DMS 273 (cell line): Measurements from ENCODE around the gene C9orf152.
"Not testable (repeated sequence)": the region's sequence is repeated elsewhere in the genome, so short reads cannot be mapped to it uniquely, and the experiment has no call there.

Experiments
- DNase-seq: peaks from one replicate; lab custom pipeline; 2025; ENCODE audit not compliant: unreplicated experiment; lab: John Stamatoyannopoulos, UW

The C9orf152 gene

GRCh38 chr9:110208031-110208430 lies at the start of gene C9orf152:
Gene C9orf152, minus strand, starts transcription at chr9:110208159. Its CDS starts 580 bp downstream, at chr9:110207579.
- peak; percentile 45 for DNase-seq

- peak; percentile 55 for DNase-seq
Observed at GRCh38 chr9:110257097-110257841, 49.3 kb upstream of the C9orf152 start.

- peak; percentile 95 for DNase-seq
Observed at GRCh38 chr9:110256380-110257096, 48.6 kb upstream of the C9orf152 start, which contains the start of gene TXN. Gene TXN, minus strand, starts transcription at chr9:110256507. Its CDS starts 72 bp downstream, at chr9:110256435.

- DNase-seq: peak; percentile 64
Observed at GRCh38 chr9:110255463-110256379, 47.8 kb upstream of the C9orf152 start.

GRCh38 chr9:110255034-110255462 lies 47.1 kb upstream of the C9orf152 start:
- DNase-seq: peak; percentile 63

DNA sequence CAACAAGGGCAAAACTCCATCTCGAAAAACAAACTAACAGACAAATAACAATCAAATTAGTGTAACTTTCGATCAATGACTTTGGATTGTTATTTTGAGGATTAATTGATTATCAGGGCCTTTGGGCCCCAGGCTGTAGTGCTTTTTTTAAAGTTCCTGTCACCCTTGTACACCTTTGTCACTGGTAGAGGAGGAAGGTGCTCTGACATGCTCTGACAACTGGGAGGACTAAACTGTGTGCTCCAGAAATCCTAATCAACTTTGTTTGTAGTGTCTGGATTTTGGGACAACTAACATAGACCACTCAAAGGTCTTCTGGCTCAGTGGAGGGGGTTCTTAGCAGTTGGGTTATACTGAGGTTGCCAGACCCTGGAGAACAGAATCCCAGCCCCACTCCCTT lies 46.5 kb upstream of the C9orf152 start:
- no peak for DNase-seq

- no peak for DNase-seq
Observed at GRCh38 chr9:110252509-110253139, 44.7 kb upstream of the C9orf152 start.

DNA sequence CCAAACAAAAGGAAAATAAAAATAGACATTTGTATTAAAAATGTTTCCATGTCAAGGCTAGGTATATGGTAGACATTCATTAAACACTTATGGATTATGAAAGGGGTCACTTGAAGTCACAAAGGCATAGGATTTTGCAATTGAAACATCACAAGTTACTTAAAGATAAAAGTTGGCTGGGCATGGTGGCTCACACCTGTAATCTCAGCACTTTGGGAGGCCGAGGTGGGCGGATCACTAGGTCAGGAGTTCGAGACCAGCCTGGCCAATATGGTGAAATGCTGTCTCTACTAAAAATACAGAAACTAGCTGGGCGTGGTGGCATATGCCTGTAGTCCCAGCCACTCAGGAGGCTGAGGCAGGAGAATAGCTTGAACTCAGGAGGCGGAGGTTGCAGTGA lies 43.8 kb upstream of the C9orf152 start:
- DNase-seq: not testable (repeated sequence)

DNA sequence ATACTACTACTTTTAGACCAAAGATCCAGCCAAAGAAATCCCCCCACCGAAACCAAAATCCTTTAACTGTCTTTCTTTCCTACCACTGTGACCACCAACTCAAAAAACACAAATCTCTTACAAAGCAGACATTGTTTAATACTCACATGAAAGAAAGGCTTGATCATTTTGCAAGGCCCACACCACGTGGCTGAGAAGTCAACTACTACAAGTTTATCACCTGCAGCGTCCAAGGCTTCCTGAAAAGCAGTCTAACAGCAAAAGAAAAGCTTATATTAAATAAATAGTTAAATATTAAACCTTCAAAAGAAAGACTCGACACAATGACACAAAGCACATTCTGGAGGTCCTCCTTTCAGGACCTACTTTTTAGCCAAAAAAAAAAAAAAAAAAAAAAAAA lies 43.3 kb upstream of the C9orf152 start:
- no peak for DNase-seq

- DNase-seq: no peak
Observed at GRCh38 chr9:110249603-110250002, 41.6 kb upstream of the C9orf152 start.

DNA sequence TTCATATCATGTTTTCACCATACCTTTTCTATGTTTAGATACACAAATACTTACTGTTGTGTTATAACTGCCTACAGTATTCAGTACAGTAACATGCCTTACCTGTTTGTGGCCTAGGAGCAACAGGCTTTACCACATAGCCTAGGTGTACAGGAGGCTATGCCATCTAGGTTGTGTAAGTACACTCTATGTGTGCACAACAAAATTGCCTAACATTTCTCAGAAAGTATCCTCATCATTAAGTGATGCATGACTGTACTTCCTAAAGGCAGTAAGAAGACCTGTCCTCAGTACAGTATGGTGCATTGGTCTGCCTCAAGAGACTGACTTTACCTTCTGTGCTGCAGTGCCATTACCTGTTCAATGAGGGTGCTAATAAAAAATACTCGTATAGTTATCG lies 40.4 kb upstream of the C9orf152 start:
- DNase-seq: no peak

GRCh38 chr9:110246214-110246613 lies 38.3 kb upstream of the C9orf152 start:
- no peak for DNase-seq

- DNase-seq: no peak
Observed at GRCh38 chr9:110244616-110245015, 36.7 kb upstream of the C9orf152 start.

- DNase-seq: no peak
Observed at GRCh38 chr9:110241858-110242321, 33.9 kb upstream of the C9orf152 start.

DNA sequence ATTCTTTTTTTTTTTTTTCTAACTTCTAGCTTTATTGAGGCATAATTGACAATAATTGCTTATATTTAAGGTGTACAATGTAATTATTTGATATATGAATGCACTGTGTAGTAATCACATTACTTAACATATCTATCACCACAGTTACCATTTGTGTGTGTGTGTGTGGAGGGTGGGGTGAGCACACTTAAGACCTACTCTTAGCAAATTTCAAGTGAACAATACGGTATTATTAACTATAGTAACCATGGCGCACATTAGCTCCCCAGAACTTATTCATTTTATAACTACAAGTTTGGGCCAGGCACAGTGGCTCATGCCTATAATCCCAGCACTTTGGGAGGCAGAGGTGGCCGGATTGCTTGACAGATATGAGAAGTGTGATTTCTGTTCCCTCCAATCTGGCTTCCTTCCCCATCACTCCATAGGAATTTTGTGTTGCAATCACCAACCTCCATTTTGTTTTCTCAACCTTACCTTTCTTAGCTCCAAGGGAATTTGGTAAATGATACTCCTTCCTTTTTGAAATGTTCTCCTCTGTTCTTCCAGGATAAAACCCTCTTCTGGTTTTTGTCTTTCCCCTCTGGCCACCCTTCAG lies 33.4 kb upstream of the C9orf152 start:
- peak; percentile 17 for DNase-seq

DNA sequence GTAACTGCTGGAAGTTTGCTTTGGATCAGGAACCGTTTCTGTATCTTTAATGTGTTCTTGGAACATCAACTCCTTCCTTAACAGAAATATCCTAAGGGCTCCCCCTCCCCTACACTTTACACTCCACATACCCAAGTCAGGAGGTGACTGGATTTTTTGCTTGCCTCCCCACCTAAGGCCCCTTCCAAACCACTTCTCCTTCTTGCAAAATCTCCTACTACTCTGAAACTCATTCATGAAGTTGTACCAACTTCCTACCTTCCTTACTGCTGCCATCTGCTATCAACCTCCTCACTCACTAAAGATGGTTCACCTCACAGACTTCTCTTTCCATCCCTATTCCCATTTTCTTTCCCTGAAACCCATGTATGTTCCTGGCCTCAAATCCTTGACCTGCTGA lies 32.2 kb upstream of the C9orf152 start:
- no peak for DNase-seq

DNA sequence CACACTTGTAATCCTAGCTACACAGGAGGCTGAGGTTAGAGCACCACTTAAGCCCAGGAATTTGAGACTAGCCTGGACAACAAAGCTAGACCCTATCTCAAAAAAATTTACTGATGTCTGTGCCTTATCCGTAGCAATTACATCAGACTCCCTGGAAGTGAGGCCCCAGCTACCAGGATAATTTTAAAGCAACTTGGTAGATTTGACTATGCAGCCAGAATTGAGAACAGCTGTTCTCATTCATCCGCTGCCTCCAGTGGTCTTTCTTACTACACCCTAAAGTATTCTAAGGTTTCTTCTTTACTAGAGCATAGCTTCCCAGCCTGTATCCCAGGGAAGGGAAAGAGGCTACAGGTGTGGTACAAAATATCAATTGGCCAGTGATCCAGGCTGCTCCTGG lies 20.4 kb upstream of the C9orf152 start:
- DNase-seq: no peak

GRCh38 chr9:110224583-110224982 lies 16.6 kb upstream of the C9orf152 start:
- no peak for DNase-seq

GRCh38 chr9:110220809-110221208 lies 12.8 kb upstream of the C9orf152 start:
- DNase-seq: no peak

DNA sequence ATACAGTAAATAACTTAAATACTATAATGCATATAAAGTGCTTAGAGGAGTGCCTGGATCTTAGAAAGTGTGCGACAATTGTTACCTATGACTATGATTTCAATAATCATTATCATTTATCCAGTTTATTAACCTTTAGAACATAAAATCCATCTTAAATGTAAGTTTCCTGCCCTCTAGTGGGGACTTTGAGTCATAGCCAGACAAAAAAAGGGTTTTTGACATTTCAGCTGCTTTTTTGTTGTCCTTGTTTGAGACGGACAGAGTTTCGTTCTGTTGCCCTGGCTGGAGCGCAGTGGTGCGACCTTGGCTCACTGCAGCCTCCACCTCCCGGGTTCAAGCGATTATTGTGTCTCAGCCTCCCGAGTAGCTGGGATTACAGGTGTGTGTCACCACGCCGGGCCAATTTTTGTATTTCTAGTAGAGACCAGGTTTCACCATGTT lies 9.7 kb upstream of the C9orf152 start:
- peak; percentile 54 for DNase-seq
